Ovary (tissue), 3 donors: ENCODE results near the gene ZNF808.
"Not testable (repeated sequence)": the region's sequence is repeated elsewhere in the genome, so short reads cannot be mapped to it uniquely, and the experiment has no call there.

Experiments
- CTCF ChIP-seq, 3 donors: fragments of 450-650 bp in 2 of 3; fragments of 200-600 bp in 1 of 3; IDR thresholded peaks; one replicate each; pipeline versions ENCODE4 v1.5.1 to v1.8.0; 2016 to 2022; ENCODE audit warnings: antibody characterized with exemption in 3 of 3, mild to moderate bottlenecking in 1 of 3
- EP300 ChIP-seq: sonication (generic); formaldehyde crosslinking; IDR thresholded peaks from one replicate; pipeline ENCODE4 v1.6.1; 2017; ENCODE audit warnings: antibody characterized with exemption
- POLR2A ChIP-seq: fragments of 450-650 bp; IDR thresholded peaks from one replicate; pipeline ENCODE4 v1.6.1; 2017; ENCODE audit warnings: antibody characterized with exemption, mild to moderate bottlenecking, moderate library complexity
- donor health status: DM: no; HTN: no; CAD: no.

- not testable (repeated sequence) for TF ChIP-seq EP300; CTCF (IDR thresholded peaks at IDR 0.05); POLR2A
These were observed 74.5 kb downstream of the ZNF808 start for GRCh38 chr19:52601974-52602366.
